Sigmoid colon (tissue), 3 donors: ENCODE results near the gene AJM1.

Experiments
- CTCF ChIP-seq, 4 experiments: fragments of 450-650 bp in 3 of 4; fragments of 200-600 bp in 1 of 4; IDR thresholded peaks; one replicate each; pipeline ENCODE4 v1.5.1; 2016 to 2019; ENCODE audit warnings: antibody characterized with exemption in 4 of 4, mild to moderate bottlenecking in 3 of 4, moderate library complexity in 2 of 4
- POLR2A ChIP-seq, 2 donors: fragments of 450-650 bp; IDR thresholded peaks; one replicate each; pipeline ENCODE4 v1.6.1; 2016; ENCODE audit warnings: antibody characterized with exemption in 2 of 2, mild to moderate bottlenecking in 2 of 2, moderate library complexity in 2 of 2

- no peak for TF ChIP-seq CTCF (IDR thresholded peaks at IDR 0.05)
- no peak for TF ChIP-seq POLR2A (IDR thresholded peaks at IDR 0.05)
Observed at GRCh38 chr9:136865041-136865767, 22.9 kb downstream of the AJM1 start.
